GM19193 (cell line): ENCODE measurements around the gene PXYLP1.

ENCODE experiments used
- POLR2A ChIP-seq: IDR thresholded peaks from 4 replicates; pipeline ENCODE4 v1.6.1; 2011; ENCODE audit not compliant: insufficient read depth, insufficient read length; ENCODE audit errors: extremely low read depth

Gene PXYLP1

DNA sequence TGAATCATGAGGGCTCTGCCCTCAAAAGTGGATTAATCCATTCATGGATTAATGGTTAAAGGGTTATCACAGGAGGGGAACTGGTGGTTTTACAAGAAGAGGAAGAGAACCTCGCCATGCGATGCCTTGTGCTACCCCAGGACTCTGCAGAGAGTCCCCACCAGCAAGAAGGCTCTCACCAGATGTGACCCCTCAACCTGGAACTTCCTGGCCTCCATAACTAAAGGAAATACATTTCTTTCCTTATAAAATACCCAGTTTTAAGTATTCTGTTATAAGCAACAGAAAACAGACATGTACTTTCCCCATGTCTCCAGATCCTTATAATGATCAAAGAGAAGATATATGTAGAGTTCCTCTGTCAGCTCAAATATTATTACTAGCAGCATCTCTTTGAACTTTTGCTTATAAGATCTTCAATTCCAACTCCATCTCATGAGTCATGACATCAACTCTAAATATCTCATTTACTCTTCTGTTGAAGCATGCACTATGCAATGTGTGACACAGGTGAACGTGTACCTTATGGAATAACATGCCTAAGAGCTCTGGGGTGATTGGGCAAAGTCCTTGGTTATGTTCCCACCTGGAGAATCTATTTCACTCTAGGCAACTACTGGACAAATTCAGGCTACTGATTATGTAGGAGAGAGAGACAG is 99.2 kb downstream of the PXYLP1 start:
- no peak for TF ChIP-seq POLR2A

DNA sequence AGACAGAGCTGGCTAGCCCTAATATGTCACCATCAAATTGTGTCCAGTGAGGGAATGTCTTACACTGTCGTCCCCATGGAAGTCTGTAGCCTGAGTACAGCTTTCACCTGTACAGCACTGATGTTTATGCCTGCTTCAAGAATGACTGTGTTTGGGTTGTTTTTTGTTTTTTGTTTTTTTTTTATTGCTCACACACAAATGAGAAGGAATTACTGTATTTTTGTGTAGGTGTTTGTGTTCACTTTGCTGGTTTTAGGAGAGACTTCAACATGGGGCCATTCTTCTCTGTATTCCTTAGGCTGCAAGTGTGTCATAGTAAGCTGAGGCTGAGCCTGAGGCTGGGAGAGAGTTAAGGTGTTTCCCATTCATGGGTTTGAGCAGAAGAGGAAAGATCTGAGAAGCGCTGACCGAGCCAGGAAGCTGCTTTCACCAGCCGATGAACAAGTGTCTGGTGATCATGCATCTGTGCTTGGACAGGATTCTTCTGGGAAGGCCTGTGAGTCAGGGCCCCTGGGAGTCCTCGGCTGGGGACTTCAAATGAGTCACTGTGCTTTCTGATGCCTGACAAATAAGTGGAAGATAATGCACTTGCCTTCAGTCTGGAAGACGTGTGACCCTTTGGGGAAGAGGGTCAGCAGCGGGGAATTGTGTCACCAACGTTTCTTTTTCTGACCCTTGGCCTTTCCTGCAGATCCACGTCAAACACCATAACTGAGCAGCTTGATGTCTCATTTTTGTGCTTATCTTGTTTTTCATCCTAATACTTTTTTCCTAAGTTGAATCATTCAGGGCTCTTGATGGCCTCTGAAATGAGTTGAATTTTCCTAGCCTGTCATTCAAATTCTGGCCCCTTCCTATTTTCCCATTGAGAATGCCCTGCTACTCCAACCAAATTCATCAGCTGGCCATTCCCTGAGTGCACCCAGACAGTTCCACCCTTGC is 100.0 kb downstream of the PXYLP1 start:
- no peak for TF ChIP-seq POLR2A

DNA sequence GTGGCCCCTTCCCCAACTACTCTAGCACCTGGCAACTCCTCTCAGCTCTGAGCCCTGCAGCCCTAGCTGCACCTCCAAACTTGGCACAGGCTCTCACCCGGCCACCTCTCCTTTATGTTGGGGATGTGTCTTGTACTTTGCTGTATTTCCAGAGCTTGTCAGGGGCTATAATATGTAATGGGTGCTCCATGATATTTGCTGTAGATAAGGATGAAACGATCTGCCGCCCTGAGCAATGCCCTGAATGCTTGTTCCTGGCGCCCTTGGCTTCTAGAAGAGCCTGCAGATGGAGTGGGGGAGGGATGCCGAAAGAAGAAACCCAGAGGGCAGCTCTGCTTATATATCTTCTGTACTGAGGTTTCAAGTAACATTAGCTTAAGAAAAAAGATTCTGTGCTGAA is 100.8 kb downstream of the PXYLP1 start:
- no peak for TF ChIP-seq POLR2A

DNA sequence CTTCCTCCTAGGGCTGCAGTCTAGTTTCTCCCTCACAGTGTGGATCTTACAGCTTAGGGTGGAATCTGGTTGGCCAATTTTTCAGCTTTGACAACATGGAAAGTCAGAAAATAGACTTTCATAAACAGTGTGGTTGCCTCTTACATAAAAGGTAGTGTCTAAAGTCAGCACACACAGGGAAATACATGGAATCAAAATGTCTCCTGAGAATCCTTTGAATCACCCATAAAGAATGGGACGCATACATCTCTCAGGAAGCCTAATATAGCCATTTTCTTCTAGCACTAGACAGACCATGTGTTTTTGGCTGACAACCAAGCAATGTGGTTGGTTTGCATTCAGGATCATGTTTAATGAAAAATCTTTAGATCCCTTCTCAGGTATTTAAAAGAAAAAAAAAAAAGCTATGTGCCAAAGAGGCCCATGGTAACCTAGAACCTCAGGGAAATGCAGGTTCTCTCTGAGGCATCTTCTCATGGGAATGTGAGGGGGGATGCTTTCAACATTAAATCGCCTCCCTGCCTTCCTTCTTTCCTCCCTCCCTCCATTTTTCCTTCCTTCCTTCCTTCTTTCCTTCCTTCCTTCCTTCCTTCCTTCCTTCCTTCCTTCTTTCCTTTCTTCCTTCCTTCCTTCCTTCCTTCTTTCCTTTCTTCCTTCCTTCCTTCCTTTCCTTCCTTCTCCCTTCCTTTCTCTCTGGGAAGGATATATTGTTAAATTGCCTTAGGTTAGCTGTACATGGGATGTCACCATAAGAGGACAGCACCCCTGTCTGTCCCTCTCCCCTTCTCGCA is 102.4 kb downstream of the PXYLP1 start:
- no peak for TF ChIP-seq POLR2A

DNA sequence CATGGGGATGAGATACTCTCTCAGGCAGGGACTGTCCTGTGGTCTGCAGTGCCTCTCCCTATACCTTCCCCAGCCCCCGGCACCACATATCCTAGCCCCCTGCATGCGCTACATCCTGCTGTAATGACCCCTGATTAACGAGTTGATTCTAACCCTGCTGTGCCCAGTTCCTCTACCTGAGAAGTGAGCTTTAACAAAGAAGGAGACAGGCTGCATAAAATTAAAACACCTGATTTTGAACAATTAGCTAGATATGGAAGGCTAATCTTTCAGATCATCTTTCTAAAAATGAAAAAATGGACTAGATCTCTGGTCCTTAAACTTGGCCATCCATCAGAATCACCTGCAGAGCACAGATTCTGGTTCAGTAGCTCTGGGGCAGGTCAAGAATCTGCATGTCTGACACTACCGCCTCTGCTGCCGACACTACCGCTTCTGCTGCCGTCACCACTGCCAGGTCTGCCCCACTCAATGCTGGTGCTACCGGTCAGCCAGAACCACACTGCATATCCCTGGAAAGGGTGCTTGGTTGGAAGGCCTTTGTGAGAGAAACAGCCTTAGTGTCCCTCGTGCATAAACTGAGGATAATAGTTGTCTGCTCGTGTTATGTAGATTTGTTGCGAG is 103.1 kb downstream of the PXYLP1 start:
- TF ChIP-seq POLR2A: no peak

- TF ChIP-seq POLR2A: no peak
Measured at GRCh38 chr3:141335531-141336061, 104.0 kb downstream of the PXYLP1 start.

GRCh38 chr3:141336672-141337522 is 105.3 kb downstream of the PXYLP1 start:
- TF ChIP-seq POLR2A: no peak

DNA sequence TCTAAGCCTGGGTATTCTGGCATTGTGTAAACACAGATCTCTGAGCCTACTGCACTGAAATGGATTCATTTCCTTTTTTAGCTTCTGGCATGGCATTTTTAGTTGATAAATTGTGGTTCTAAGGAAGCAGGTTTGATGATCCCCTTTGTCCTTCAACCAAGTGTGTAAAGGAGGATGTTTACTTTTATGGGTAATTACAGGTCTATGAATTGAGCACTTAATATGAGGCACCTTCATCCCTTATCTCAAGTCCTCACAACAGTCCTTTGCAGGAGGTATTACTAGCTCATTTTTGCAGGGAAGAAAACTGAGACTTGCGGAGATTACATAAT is 105.9 kb downstream of the PXYLP1 start:
- TF ChIP-seq POLR2A: no peak

DNA sequence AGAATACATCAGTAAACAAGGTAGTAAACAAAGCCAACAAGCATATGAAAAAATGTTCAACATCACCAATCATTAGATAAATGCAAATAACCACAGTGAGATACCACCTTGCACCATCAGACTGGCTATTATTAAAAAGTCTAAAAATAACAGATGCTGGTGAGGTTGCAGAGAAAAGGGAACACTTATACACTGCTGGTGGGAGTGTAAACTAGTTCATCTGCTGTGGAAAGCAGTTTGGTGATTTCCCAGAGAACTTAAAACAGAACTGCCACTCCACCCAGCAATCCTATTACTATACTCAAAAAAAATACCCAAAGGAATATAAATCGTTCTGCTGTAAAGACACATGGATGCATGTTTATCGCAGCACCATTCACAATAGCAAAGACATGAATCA is 106.4 kb downstream of the PXYLP1 start:
- TF ChIP-seq POLR2A: no peak

DNA sequence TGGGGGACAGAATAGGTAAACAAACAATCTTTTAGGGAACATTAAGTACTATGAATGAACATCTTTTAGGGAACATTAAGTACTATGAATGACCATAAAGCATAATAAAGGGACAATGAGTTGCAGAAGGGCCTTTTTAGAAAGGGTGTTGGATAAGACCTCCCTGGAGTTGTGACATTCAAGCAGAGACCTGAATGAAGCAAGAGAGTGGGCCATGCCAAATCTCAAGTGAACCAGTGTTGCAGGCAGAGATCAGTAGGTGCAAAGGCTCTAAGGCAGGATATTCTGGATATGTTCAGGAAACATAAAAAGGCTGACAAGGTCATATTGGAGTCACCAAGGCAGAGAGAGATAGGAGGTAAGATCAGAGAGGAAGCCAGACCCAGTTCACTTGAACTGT is 107.3 kb downstream of the PXYLP1 start:
- no peak for TF ChIP-seq POLR2A

- no peak for TF ChIP-seq POLR2A
Measured at GRCh38 chr3:141341536-141341935, 109.9 kb downstream of the PXYLP1 start.

DNA sequence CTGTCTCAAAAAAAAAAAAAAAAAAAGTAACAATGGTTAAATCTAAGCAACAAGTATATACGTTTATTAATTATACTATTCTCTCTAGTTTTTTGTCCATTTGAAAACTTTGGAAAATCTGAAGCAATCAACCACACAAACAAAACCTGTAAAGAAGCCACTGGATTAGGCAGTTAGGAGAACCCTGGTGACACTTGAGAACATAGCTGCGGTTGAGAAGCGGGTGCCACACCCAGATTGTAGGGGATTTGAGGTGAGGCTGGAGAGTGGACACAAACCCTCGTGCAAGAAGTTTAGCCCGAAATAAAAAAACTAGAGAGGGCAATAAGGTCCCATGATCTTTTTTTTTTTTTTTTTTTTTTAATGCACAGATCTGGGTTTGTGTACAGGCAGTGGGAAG is 110.8 kb downstream of the PXYLP1 start:
- TF ChIP-seq POLR2A: no peak

DNA sequence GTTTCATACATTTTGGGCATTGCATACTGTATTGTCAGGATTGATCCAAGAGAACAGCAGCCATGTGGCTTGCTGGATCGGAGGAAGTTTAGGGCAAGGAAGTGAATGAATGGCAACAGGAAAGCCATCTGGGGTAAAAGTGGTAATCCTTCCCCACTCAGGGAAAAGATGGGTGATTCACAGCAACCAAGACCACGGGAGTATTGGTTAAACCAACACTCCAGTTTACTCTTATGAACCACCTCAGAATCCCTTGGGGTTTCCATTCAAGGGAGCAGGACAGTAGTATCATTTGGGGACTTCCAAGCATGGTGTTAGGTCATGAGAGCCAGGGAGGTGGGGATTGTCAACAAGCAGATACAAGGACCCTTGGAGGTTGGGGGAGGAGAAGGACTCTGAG is 111.5 kb downstream of the PXYLP1 start:
- no peak for TF ChIP-seq POLR2A

DNA sequence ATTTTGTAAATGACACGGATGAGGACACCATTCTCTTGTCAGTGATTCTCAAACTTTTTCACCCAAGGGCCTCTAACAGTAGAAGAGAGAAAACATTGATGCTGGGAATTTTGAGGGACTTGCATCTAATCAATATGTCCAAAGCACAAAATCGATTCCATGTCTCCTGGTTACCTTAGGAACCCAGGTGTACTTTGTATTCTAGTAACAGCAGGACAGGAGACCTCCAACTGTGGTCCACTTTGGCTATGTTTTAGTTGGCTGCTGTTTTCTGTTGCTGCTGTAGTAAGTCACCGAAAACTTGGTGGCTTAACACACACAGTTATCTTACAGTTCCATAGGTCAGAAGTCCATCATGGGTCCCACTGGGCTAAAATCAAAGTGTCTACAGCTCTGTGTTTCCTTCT is 112.2 kb downstream of the PXYLP1 start:
- no peak for TF ChIP-seq POLR2A
